Mesenteric fat pad (tissue), 1 donor: ENCODE measurements around the gene COL8A1. TPM values are rescaled to one million over a fixed set of nuclear protein-coding genes. Genes with fewer than 3 reads are reported as not detected.

Experiments used
- DNase-seq: peaks from one replicate; pipeline ENCODE4 v3.0.0-alpha.2; 2020; ENCODE audit warnings: low spot score
- total RNA-seq: library from RNA; stranded (reverse); fragmentation: NEBNext Ultra II Directional; extraction: Animal tissue kit (Norgen Biotek cat#: 25700); gene quantifications from one replicate; pipeline ENCODE4 v1.2.1, GENCODE V29; 2021
- donor health status: DM: yes; HTN: yes; CAD: no.

COL8A1 gene
- total RNA-seq, 1 donor from 2014 or later = 18.5 TPM

- DNase-seq = no peak
Observed at GRCh38 chr3:99758502-99759177, 120.2 kb downstream of the COL8A1 start.

- no peak for DNase-seq
Observed at GRCh38 chr3:99760031-99760430, 121.6 kb downstream of the COL8A1 start.

GRCh38 chr3:99760629-99761028, 122.2 kb downstream of the COL8A1 start:
- no peak for DNase-seq

GRCh38 chr3:99761415-99762165, 123.2 kb downstream of the COL8A1 start:
- DNase-seq = no peak

- no peak for DNase-seq
Observed at GRCh38 chr3:99762901-99763300, 124.5 kb downstream of the COL8A1 start.

GRCh38 chr3:99764377-99764776, 126.0 kb downstream of the COL8A1 start:
- DNase-seq = no peak

- no peak for DNase-seq
Observed at GRCh38 chr3:99765042-99765942, 126.9 kb downstream of the COL8A1 start.

GRCh38 chr3:99767291-99767690, 128.9 kb downstream of the COL8A1 start:
- DNase-seq = no peak

- DNase-seq = no peak
Observed at GRCh38 chr3:99768126-99768525, 129.7 kb downstream of the COL8A1 start.

GRCh38 chr3:99768808-99769501, 130.6 kb downstream of the COL8A1 start:
- no peak for DNase-seq

- DNase-seq = no peak
Observed at GRCh38 chr3:99772171-99772570, 133.8 kb downstream of the COL8A1 start.

GRCh38 chr3:99772671-99773070, 134.3 kb downstream of the COL8A1 start:
- DNase-seq = no peak

- DNase-seq = no peak
Observed at GRCh38 chr3:99774467-99774866, 136.1 kb downstream of the COL8A1 start.

- DNase-seq = no peak
Observed at GRCh38 chr3:99776516-99777209, 138.3 kb downstream of the COL8A1 start.

GRCh38 chr3:99777210-99777549, 138.8 kb downstream of the COL8A1 start:
- no peak for DNase-seq

GRCh38 chr3:99777708-99778107, 139.3 kb downstream of the COL8A1 start:
- no peak for DNase-seq

GRCh38 chr3:99780749-99781148, 142.4 kb downstream of the COL8A1 start:
- no peak for DNase-seq

- no peak for DNase-seq
Observed at GRCh38 chr3:99781761-99782160, 143.4 kb downstream of the COL8A1 start.

- no peak for DNase-seq
Observed at GRCh38 chr3:99783011-99783573, 144.7 kb downstream of the COL8A1 start.

GRCh38 chr3:99789011-99789721, 150.8 kb downstream of the COL8A1 start:
- DNase-seq = no peak
